Esophagus squamous epithelium (tissue), 4 donors: ENCODE results near the gene DLGAP4.

Source experiments
- CTCF ChIP-seq, 6 experiments: fragments of 450-650 bp in 4 of 6; fragments of 200-600 bp in 2 of 6; sonication (generic) in 2 of 6; IDR thresholded peaks; one replicate each; pipeline ENCODE4 v1.5.1; 2016 to 2019; ENCODE audit warnings: antibody characterized with exemption in 6 of 6, mild to moderate bottlenecking in 4 of 6, moderate library complexity in 4 of 6
- POLR2A ChIP-seq, 4 donors: fragments of 450-650 bp; IDR thresholded peaks; one replicate each; pipeline ENCODE4 v1.6.1; 2017; ENCODE audit warnings: antibody characterized with exemption in 4 of 4, mild to moderate bottlenecking in 4 of 4, moderate library complexity in 3 of 4

GRCh38 chr20:36396847-36397630 is 90.9 kb downstream of the DLGAP4 start:
- TF ChIP-seq CTCF (IDR thresholded peaks at IDR 0.05) (no peak), POLR2A (IDR thresholded peaks at IDR 0.05) (no peak)
